A549 (cell line): Measurements from ENCODE around the gene C6.

Source experiments
- CEBPB ChIP-seq, 2 experiments: fragments of >200 bp in 1 of 2; sonication (Bioruptor Twin) in 1 of 2; formaldehyde crosslinking in 1 of 2; IDR thresholded peaks; 2 replicates each; pipeline ENCODE4 v1.6.1; 2012 to 2016
- CTCF ChIP-seq: fragments of >200 bp; sonication (Bioruptor Twin); formaldehyde crosslinking; IDR thresholded peaks from 3 replicates; pipeline ENCODE4 v1.5.1; 2016
- EP300 ChIP-seq, 2 experiments: fragments of >200 bp; sonication (Bioruptor Twin); formaldehyde crosslinking; IDR thresholded peaks; 2 replicates in 1 of 2; 3 replicates in 1 of 2; pipeline ENCODE4 v1.6.1; 2016 to 2017
- FOSL2 ChIP-seq, 2 experiments: fragments of 450-650 bp in 1 of 2; fragments of >200 bp in 1 of 2; sonication (Bioruptor Twin) in 1 of 2; formaldehyde crosslinking; IDR thresholded peaks; 2 replicates each; pipeline versions ENCODE4 v1.5.0 to v1.6.1; 2016 to 2020; ENCODE audit warnings: mild to moderate bottlenecking in 1 of 2, moderate library complexity in 1 of 2
- HMGXB4 ChIP-seq: fragments of 250-450 bp; sonication (Bioruptor Pico); IDR thresholded peaks from 2 replicates; pipeline ENCODE4 v1.5.0; 2021; ENCODE audit warnings: mild to moderate bottlenecking, moderate library complexity, borderline replicate concordance
- JUN ChIP-seq, 2 experiments: fragments of >200 bp; sonication (Bioruptor Twin); formaldehyde crosslinking; IDR thresholded peaks; 2 replicates in 1 of 2; 3 replicates in 1 of 2; pipeline ENCODE4 v1.6.1; 2016 to 2017
- JUNB ChIP-seq: fragments of >200 bp; sonication (Bioruptor Twin); formaldehyde crosslinking; IDR thresholded peaks from 2 replicates; pipeline ENCODE4 v1.6.1; 2016
- KDM1A ChIP-seq: fragments of 200-600 bp; sonication (generic); IDR thresholded peaks from 2 replicates; pipeline ENCODE4 v1.6.1; 2016; ENCODE audit warnings: low read depth, mild to moderate bottlenecking
- MAX ChIP-seq: IDR thresholded peaks from 2 replicates; pipeline ENCODE4 v1.6.1; 2012
- PHF8 ChIP-seq: fragments of 200-600 bp; sonication (generic); IDR thresholded peaks from 2 replicates; pipeline ENCODE4 v1.6.1; 2016; ENCODE audit warnings: low read depth, mild to moderate bottlenecking, antibody characterized with exemption, moderate library complexity, borderline replicate concordance
- ZFP36 ChIP-seq: fragments of 450-650 bp; IDR thresholded peaks from 2 replicates; pipeline ENCODE4 v1.6.1; 2014; ENCODE audit warnings: borderline replicate concordance; ENCODE audit not compliant: partially characterized antibody

- TF ChIP-seq MAX (no peak), JUNB (no peak), CTCF (no peak), CEBPB (IDR thresholded peaks at IDR 0.05) (no peak), HMGXB4 (CRISPR knock-in tag) (no peak), FOSL2 (IDR thresholded peaks at IDR 0.05) (no peak), FOSL2 (CRISPR knock-in tag; IDR thresholded peaks at IDR 0.05) (no peak), EP300 (IDR thresholded peaks at IDR 0.05) (no peak), ZFP36 (no peak), KDM1A (no peak), PHF8 (no peak), JUN (IDR thresholded peaks at IDR 0.05) (no peak)
Measured at GRCh38 chr5:41109186-41109585, 104.1 kb downstream of the C6 start.
